Stimulated activated CD4-positive, alpha-beta T cell treated with anti-CD3 and anti-CD28 coated beads, Interleukin-15, amount 100 ng/mL, for 48 hours (primary cell): ENCODE data around the gene RPLP2.

Experiments used
- DNase-seq, 2 donors: peaks; one replicate each; pipeline ENCODE4 v3.0.0-alpha.2; 2020; ENCODE audit warnings: low read depth in 2 of 2

Gene RPLP2

GRCh38 chr11:803770-804598, 5.8 kb upstream of the RPLP2 start:
- no peak for DNase-seq

- no peak for DNase-seq
Measured at GRCh38 chr11:804599-804964, 5.2 kb upstream of the RPLP2 start.

GRCh38 chr11:808427-809286, 1.1 kb upstream of the RPLP2 start:
- peak in 1 of 2 donors; percentile 41 for DNase-seq

GRCh38 chr11:810040-810567, 337 bp downstream of the RPLP2 start:
- DNase-seq, result no peak

GRCh38 chr11:811446-812245, 1.9 kb downstream of the RPLP2 start:
- DNase-seq, result no peak

- DNase-seq, result no peak
Measured at GRCh38 chr11:812390-812789, 2.6 kb downstream of the RPLP2 start.

- no peak for DNase-seq
Measured at GRCh38 chr11:813072-813455, 3.3 kb downstream of the RPLP2 start.

- DNase-seq, result no peak
Measured at GRCh38 chr11:813456-814096, 3.8 kb downstream of the RPLP2 start.

- no peak for DNase-seq
Measured at GRCh38 chr11:815675-816432, 6.1 kb downstream of the RPLP2 start.

- DNase-seq, result no peak
Measured at GRCh38 chr11:816433-816779, 6.6 kb downstream of the RPLP2 start.

- DNase-seq, result no peak
Measured at GRCh38 chr11:818396-819128, 8.8 kb downstream of the RPLP2 start, which contains the start of gene PNPLA2. TSS of gene PNPLA2 (plus strand) at chr11:818914. CDS start at chr11:819719, 805 bp downstream.

- peak; percentile 77 to 86 for DNase-seq
Measured at GRCh38 chr11:819129-819931, 9.6 kb downstream of the RPLP2 start.

- DNase-seq, result peak; percentile 88 to 91
Measured at GRCh38 chr11:819943-820649, 10.3 kb downstream of the RPLP2 start.

GRCh38 chr11:820655-821511, 11.1 kb downstream of the RPLP2 start:
- DNase-seq, result no peak

GRCh38 chr11:821512-822371, 12.0 kb downstream of the RPLP2 start:
- no peak for DNase-seq
